Liver (tissue), 9 donors: ENCODE results near the gene MMP21. TPM values are rescaled to one million over a fixed set of nuclear protein-coding genes. Genes with fewer than 3 reads are reported as not detected.

ENCODE experiments used
- DNase-seq: peaks from one replicate; pipeline ENCODE4 v3.0.0-alpha.2; 2017; ENCODE audit warnings: low spot score
- H3K27ac ChIP-seq, 2 donors: one replicate each; pipeline ENCODE4 v1.7.0; 2013; ENCODE audit warnings: inconsistent platforms in 2 of 2, low read length in 2 of 2, control low read depth in 1 of 2, low read depth in 1 of 2, mild to moderate bottlenecking in 1 of 2
- H3K27me3 ChIP-seq, 4 donors: one replicate each; pipeline versions ENCODE4 v1.6.1 to v1.7.0; 2013; ENCODE audit warnings: low read length in 3 of 4, inconsistent platforms in 1 of 4, mild to moderate bottlenecking in 1 of 4, moderate library complexity in 1 of 4; ENCODE audit not compliant: control insufficient read depth in 4 of 4, insufficient read depth in 4 of 4
- H3K36me3 ChIP-seq, 4 donors: one replicate each; pipeline versions ENCODE4 v1.6.1 to v1.7.0; 2013; ENCODE audit warnings: low read length in 3 of 4, mild to moderate bottlenecking in 3 of 4, low read depth in 1 of 4, moderate library complexity in 1 of 4; ENCODE audit not compliant: control insufficient read depth in 4 of 4, insufficient read depth in 3 of 4
- H3K4me1 ChIP-seq, 4 donors: one replicate each; pipeline versions ENCODE4 v1.6.1 to v1.7.0; 2013; ENCODE audit warnings: low read length in 3 of 4, mild to moderate bottlenecking in 3 of 4, moderate library complexity in 1 of 4; ENCODE audit not compliant: control insufficient read depth in 4 of 4, insufficient read depth in 4 of 4
- H3K4me3 ChIP-seq, 3 donors: one replicate each; pipeline versions ENCODE4 v1.6.1 to v1.7.0; 2013; ENCODE audit warnings: low read length in 3 of 3, control low read depth in 1 of 3, low read depth in 1 of 3, mild to moderate bottlenecking in 1 of 3
- H3K9ac ChIP-seq, 2 donors: one replicate each; pipeline ENCODE4 v1.7.0; 2013; ENCODE audit warnings: low read length in 2 of 2, mild to moderate bottlenecking in 2 of 2, moderate library complexity in 2 of 2, control low read depth in 1 of 2, low read depth in 1 of 2
- H3K9me3 ChIP-seq, 4 donors: one replicate each; pipeline versions ENCODE4 v1.6.1 to v1.7.0; 2013; ENCODE audit warnings: low read length in 3 of 4; ENCODE audit not compliant: control insufficient read depth in 4 of 4
- ATF3 ChIP-seq: IDR thresholded peaks from 2 replicates; pipeline ENCODE4 v1.6.1; 2016; ENCODE audit warnings: antibody characterized with exemption
- CTCF ChIP-seq: fragments of 150-350 bp; IDR thresholded peaks from 2 replicates; pipeline ENCODE4 v1.5.1; 2017; ENCODE audit warnings: improper control_type of control experiment, low read depth, low read length; ENCODE audit not compliant: missing input control
- EGR1 ChIP-seq, 2 donors: IDR thresholded peaks; 2 replicates each; pipeline ENCODE4 v1.6.1; 2016 to 2018; ENCODE audit warnings: antibody characterized with exemption in 2 of 2, low read depth in 2 of 2
- FOXA1 ChIP-seq: IDR thresholded peaks from 2 replicates; pipeline ENCODE4 v1.6.1; 2016; ENCODE audit warnings: antibody characterized with exemption
- FOXA2 ChIP-seq: IDR thresholded peaks from 2 replicates; pipeline ENCODE4 v1.6.1; 2016; ENCODE audit warnings: antibody characterized with exemption
- GABPA ChIP-seq, 2 donors: IDR thresholded peaks in 1 of 2; conservative IDR thresholded peaks in 1 of 2; 2 replicates each; pipeline ENCODE4 v1.6.1; 2016; ENCODE audit warnings: antibody characterized with exemption in 2 of 2, mild to moderate bottlenecking in 1 of 2, moderate library complexity in 1 of 2
- HNF4A ChIP-seq, 2 donors: conservative IDR thresholded peaks; 2 replicates each; pipeline ENCODE4 v1.6.1; 2016; ENCODE audit warnings: antibody characterized with exemption in 2 of 2, mild to moderate bottlenecking in 2 of 2
- HNF4G ChIP-seq: IDR thresholded peaks from 2 replicates; pipeline ENCODE4 v1.6.1; 2016; ENCODE audit warnings: antibody characterized with exemption
- JUND ChIP-seq, 2 donors: IDR thresholded peaks; 2 replicates each; pipeline ENCODE4 v1.6.1; 2016; ENCODE audit warnings: antibody characterized with exemption in 2 of 2
- MAX ChIP-seq: IDR thresholded peaks from 2 replicates; pipeline ENCODE4 v1.6.1; 2016; ENCODE audit warnings: antibody characterized with exemption
- RAD21 ChIP-seq, 2 donors: IDR thresholded peaks; 2 replicates each; pipeline ENCODE4 v1.6.1; 2016; ENCODE audit warnings: antibody characterized with exemption in 2 of 2, mild to moderate bottlenecking in 2 of 2
- REST ChIP-seq: IDR thresholded peaks from 2 replicates; pipeline ENCODE4 v1.6.1; 2016; ENCODE audit warnings: antibody characterized with exemption, mild to moderate bottlenecking
- SP1 ChIP-seq: IDR thresholded peaks from 2 replicates; pipeline ENCODE4 v1.6.1; 2018; ENCODE audit warnings: antibody characterized with exemption, mild to moderate bottlenecking
- TAF1 ChIP-seq: conservative IDR thresholded peaks from 2 replicates; pipeline ENCODE4 v1.6.1; 2016; ENCODE audit warnings: antibody characterized with exemption, mild to moderate bottlenecking
- YY1 ChIP-seq: IDR thresholded peaks from 2 replicates; pipeline ENCODE4 v1.6.1; 2016; ENCODE audit warnings: antibody characterized with exemption, mild to moderate bottlenecking
- ZBTB33 ChIP-seq: IDR thresholded peaks from 2 replicates; pipeline ENCODE4 v1.6.1; 2016; ENCODE audit warnings: antibody characterized with exemption
- WGBS: extraction: QIAGEN DNeasy Blood & Tissue Kit; methylation state at CpG from one replicate; pipeline ENCODE4 v1.1.7; 2013; 5-methylcytosine and 5-hydroxymethylcytosine counted together
- polyA plus RNA-seq, 2 donors: library from polyadenylated mRNA; stranded (reverse) in 1 of 2; unstranded in 1 of 2; fragments of 200-250 nt in 1 of 2; fragments of >200 nt in 1 of 2; fragmentation: Nextera tagmentation in 1 of 2; extraction: Ambion mirVana in 1 of 2; gene quantifications; one replicate each; pipeline versions ENCODE4 v1.2.1 to v1.2.3, GENCODE V29; 2013 to 2015
- total RNA-seq, 2 donors: library from RNA; depleted of rRNA; stranded (reverse); fragments of >200 nt; gene quantifications; one replicate each; pipeline ENCODE4 v1.2.3, GENCODE V29; 2014
- donor health status: healthy.
- donor health status: healthy.
- donor health status: healthy.
- donor health status: healthy.
- donor health status: healthy.

The MMP21 gene
- total and polyA plus RNA-seq, 4 donors = 0.03 to 0.37 (median 0.17) TPM; not detected in 1

- Histone ChIP-seq H3K27me3 (no peaks in the 10 kb centered on the region), H3K36me3 (peaks cover 12 to 76% (median 58%) of the 10 kb centered on the region in 4 donors), H3K4me3 (no peak overlapping the region), H3K4me1 (no peaks in the 10 kb centered on the region), H3K27ac (no peak overlapping the region), H3K9me3 (no peaks in the 10 kb centered on the region), H3K9ac (no peak overlapping the region)
- TF ChIP-seq REST (no peak), FOXA1 (no peak), GABPA (IDR thresholded peaks at IDR 0.05 in 1 of 2, conservative IDR thresholded peaks at IDR 0.05 in 1 of 2) (no peak)
- 92% methylated on average over 5 of the region's 5 CpGs for WGBS
- no peak for DNase-seq
Measured at GRCh38 chr10:125747417-125747816, 28.2 kb downstream of the MMP21 start.

- DNase-seq = no peak
- H3K27ac ChIP-seq = no peak overlapping the region
- peaks cover 13 to 72% (median 54%) of the 10 kb centered on the region in 4 donors for H3K36me3 ChIP-seq
- TF ChIP-seq FOXA2 (no peak), RAD21 (IDR thresholded peaks at IDR 0.05) (no peak), TAF1 (no peak), ATF3 (no peak), ZBTB33 (no peak), MAX (no peak), SP1 (no peak), HNF4A (conservative IDR thresholded peaks at IDR 0.05) (no peak), HNF4G (no peak), EGR1 (IDR thresholded peaks at IDR 0.05; ENCODE audit: low read depth in 2 of 2) (no peak), YY1 (no peak), JUND (IDR thresholded peaks at IDR 0.05) (no peak), CTCF (no peak), GABPA (IDR thresholded peaks at IDR 0.05 in 1 of 2, conservative IDR thresholded peaks at IDR 0.05 in 1 of 2) (no peak)
- H3K27me3 ChIP-seq = no peaks in the 10 kb centered on the region
- H3K4me1 ChIP-seq = no peaks in the 10 kb centered on the region
- no peak overlapping the region for H3K9ac ChIP-seq
- WGBS = 96% methylated on average over 2 of the region's 2 CpGs
- no peak overlapping the region for H3K4me3 ChIP-seq
- H3K9me3 ChIP-seq = no peaks in the 10 kb centered on the region
Measured at GRCh38 chr10:125744909-125745308, 30.7 kb downstream of the MMP21 start.
